Measurements from ENCODE around the gene C3. TPM values are rescaled to one million over a fixed set of nuclear protein-coding genes. Genes with fewer than 3 reads are reported as not detected.
"Not testable (repeated sequence)": the region's sequence is repeated elsewhere in the genome, so short reads cannot be mapped to it uniquely, and the experiment has no call there.

C3 gene
- total and polyA plus RNA-seq, 2 donors = 38.9 to 1,354 TPM

GRCh38 chr19:6709549-6709948, 10.9 kb downstream of the C3 start:
- H3K4me1 ChIP-seq (ENCODE audit: insufficient read depth) = no peaks in the 10 kb centered on the region
- H3K36me3 ChIP-seq (ENCODE audit: insufficient read depth) = no peaks in the 10 kb centered on the region
- no peak overlapping the region for H3K27ac ChIP-seq (ENCODE audit: low read depth)
- H3K4me3 ChIP-seq (ENCODE audit: low read depth, low read length) = no peak overlapping the region
- no peak for DNase-seq (ENCODE audit: extremely low spot score)
- 45% methylated on average over 14 of the region's 14 CpGs for WGBS

DNA sequence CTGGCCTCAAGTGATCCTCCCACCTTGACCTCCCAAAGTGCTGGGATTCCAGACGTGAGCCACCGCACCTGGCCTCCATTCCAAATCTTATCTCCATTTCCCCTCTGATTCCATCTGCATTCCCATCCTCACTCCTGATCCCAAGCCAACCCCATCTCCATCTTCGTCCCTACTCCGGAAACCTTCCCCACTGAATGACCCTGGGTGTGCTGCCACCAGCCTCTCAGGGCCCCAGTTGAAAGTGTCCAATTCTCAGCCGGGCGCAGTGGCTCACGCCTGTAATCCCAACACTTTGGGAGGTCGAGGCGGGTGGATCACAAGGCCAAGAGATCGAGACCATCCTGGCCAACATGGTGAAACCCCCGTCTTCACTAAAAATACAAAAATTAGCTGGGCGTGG, 11.5 kb downstream of the C3 start:
- not testable (repeated sequence) for H3K36me3 ChIP-seq (ENCODE audit: insufficient read depth); H3K4me1 ChIP-seq (ENCODE audit: insufficient read depth); DNase-seq (ENCODE audit: extremely low spot score); H3K27ac ChIP-seq (ENCODE audit: low read depth); H3K4me3 ChIP-seq (ENCODE audit: low read depth, low read length)
- 85% methylated on average over 12 of the region's 12 CpGs for WGBS

GRCh38 chr19:6708346-6708745, 12.1 kb downstream of the C3 start:
- H3K4me3 ChIP-seq (ENCODE audit: low read depth, low read length) = no peak overlapping the region
- H3K27ac ChIP-seq (ENCODE audit: low read depth) = no peak overlapping the region
- no peaks in the 10 kb centered on the region for H3K4me1 ChIP-seq (ENCODE audit: insufficient read depth)
- no peak for DNase-seq (ENCODE audit: extremely low spot score)
- 84% methylated on average over 3 of the region's 3 CpGs for WGBS
- H3K36me3 ChIP-seq (ENCODE audit: insufficient read depth) = no peaks in the 10 kb centered on the region

GRCh38 chr19:6707658-6708018, 12.8 kb downstream of the C3 start:
- no peak for DNase-seq (ENCODE audit: extremely low spot score)
- no peak overlapping the region for H3K27ac ChIP-seq (ENCODE audit: low read depth)
- no peak overlapping the region for H3K4me3 ChIP-seq (ENCODE audit: low read depth, low read length)
- no peaks in the 10 kb centered on the region for H3K4me1 ChIP-seq (ENCODE audit: insufficient read depth)
- H3K36me3 ChIP-seq (ENCODE audit: insufficient read depth) = no peaks in the 10 kb centered on the region
- 72% methylated on average over 16 of the region's 16 CpGs for WGBS

GRCh38 chr19:6707011-6707657, 13.3 kb downstream of the C3 start:
- DNase-seq (ENCODE audit: extremely low spot score) = no peak
- 82% methylated on average over 44 of the region's 44 CpGs for WGBS

DNA sequence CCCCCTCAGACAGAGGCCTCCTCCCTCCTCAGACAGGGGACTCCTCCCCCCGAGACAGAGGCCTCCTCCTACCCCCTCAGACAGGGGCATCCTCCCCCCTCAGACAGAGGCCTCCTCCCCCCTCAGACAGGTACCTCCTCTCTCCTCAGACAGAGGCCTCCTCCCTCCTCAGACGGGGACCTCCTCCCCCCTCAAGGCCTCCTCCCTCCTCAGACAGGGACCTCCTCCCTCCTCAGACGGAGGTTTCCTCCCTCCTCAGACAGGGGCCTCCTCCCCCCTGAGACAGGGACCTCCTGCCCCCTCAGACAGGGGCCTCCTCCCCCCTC, 13.9 kb downstream of the C3 start:
- Histone ChIP-seq H3K4me3 (ENCODE audit: low read depth, low read length) (no peak overlapping the region), H3K4me1 (ENCODE audit: insufficient read depth) (no peaks in the 10 kb centered on the region), H3K36me3 (ENCODE audit: insufficient read depth) (no peaks in the 10 kb centered on the region), H3K27ac (ENCODE audit: low read depth) (no peak overlapping the region)
- 46% methylated on average over 3 of the region's 3 CpGs for WGBS
- no peak for DNase-seq (ENCODE audit: extremely low spot score)

More at GRCh38 chr19:6707011-6707657, 13.3 kb downstream of the C3 start:
- H3K4me3 ChIP-seq (ENCODE audit: low read depth, low read length) = no peak overlapping the region
- no peaks in the 10 kb centered on the region for H3K4me1 ChIP-seq (ENCODE audit: insufficient read depth)
- H3K27ac ChIP-seq (ENCODE audit: low read depth) = no peak overlapping the region
- H3K36me3 ChIP-seq (ENCODE audit: insufficient read depth) = no peaks in the 10 kb centered on the region

DNA sequence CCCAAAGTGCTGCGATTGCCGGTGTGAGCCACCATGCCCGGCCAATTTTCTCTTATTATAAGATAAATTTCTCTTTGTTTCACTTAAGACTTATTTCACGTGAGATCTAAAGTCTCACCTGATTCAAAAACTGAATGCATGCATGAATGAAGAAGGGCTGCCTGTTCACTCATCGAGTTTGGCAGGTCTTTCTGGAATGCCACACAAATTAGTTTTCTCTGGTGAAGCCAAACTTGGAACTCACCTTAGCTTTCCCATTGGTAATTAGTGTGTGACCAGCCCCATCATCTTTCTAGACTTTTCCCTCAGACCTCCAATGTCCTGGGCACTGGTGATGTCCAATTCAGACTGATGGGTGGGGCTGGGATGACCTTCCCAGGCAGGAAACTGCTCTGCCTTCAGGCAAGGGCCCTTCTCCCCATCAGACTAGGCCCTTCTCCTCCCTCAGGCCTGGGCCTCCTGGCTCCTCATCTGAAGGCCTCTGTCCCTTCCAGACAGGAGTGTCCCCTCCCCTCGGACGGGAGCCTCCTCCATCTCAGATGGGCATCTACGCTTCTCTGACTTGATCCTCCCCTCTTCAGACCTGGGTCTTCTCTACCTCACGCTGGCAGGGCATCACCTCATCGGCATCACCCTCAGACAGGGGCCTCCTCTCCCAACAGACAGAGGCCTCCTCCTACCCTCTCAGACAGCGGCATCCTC, 14.4 kb downstream of the C3 start:
- Histone ChIP-seq H3K36me3 (ENCODE audit: insufficient read depth) (no peaks in the 10 kb centered on the region), H3K4me1 (ENCODE audit: insufficient read depth) (no peaks in the 10 kb centered on the region), H3K27ac (ENCODE audit: low read depth) (no peak overlapping the region), H3K4me3 (ENCODE audit: low read depth, low read length) (no peak overlapping the region)
- no peak for DNase-seq (ENCODE audit: extremely low spot score)
- WGBS = 78% methylated on average over 11 of the region's 11 CpGs

DNA sequence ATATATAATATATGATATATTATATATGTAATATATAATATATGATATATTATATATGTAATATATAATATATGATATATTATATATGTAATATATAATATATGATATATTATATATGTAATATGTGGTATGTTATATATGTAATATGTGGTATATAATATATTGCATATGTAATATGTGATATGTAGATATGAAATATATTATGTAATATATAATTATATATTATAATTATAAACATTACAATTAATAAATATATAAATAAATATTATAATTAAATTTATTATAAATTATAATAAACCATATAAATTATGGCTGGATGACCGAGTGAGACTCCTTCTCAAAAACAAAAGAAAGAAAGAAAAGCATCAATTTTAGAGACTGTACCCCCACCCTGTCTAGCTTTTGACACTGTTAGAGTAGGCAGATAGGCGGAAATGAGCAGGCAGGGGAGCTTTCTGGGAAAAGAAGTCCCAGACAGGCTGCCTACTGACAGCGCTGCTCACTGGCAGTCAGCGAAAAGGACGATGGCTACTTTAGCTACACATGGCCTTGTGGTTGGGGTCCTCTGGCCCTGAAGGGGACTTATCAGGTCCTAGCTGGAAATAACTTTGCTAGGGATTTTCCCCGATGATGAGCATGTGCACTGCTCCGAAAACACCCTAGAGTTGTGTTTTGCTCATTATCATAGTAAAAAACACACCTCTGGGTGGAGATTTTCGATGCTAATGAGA, 19.7 kb downstream of the C3 start:
- H3K36me3 ChIP-seq (ENCODE audit: insufficient read depth) = no peaks in the 10 kb centered on the region
- no peak for DNase-seq (ENCODE audit: extremely low spot score)
- WGBS = 87% methylated on average over 8 of the region's 8 CpGs

GRCh38 chr19:6699935-6700334, 20.5 kb downstream of the C3 start:
- no peak for DNase-seq (ENCODE audit: extremely low spot score)
- Histone ChIP-seq H3K27ac (ENCODE audit: low read depth) (no peak overlapping the region), H3K36me3 (ENCODE audit: insufficient read depth) (no peaks in the 10 kb centered on the region), H3K4me3 (ENCODE audit: low read depth, low read length) (no peak overlapping the region), H3K4me1 (ENCODE audit: insufficient read depth) (no peaks in the 10 kb centered on the region)

More for the DNA sequence above, 19.7 kb downstream of the C3 start:
- Histone ChIP-seq H3K4me1 (ENCODE audit: insufficient read depth) (no peaks in the 10 kb centered on the region), H3K27ac (ENCODE audit: low read depth) (no peak overlapping the region), H3K4me3 (ENCODE audit: low read depth, low read length) (no peak overlapping the region)

DNA sequence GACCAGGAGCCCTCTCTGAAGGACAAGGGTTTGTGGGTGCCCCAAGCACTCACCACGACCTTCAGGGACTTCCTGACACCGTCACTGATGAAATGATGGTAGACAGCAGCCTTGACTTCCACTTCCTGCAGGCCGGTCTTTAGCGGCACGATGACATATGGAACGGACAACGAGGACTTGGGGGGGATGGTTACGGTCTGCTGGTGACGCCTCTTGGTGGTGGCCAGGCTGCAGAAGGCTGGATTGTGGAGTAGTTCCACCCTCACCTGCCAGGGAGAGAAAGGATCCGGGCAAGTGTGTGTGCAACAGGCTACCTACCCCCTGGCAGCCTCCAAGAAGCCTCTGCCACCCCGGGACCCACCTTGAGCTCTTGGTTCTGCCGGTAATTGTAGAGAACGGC, 23.2 kb downstream of the C3 start:
- no peak overlapping the region for H3K4me3 ChIP-seq (ENCODE audit: low read depth, low read length)
- 71% methylated on average over 13 of the region's 13 CpGs for WGBS
- no peaks in the 10 kb centered on the region for H3K36me3 ChIP-seq (ENCODE audit: insufficient read depth)
- H3K27ac ChIP-seq (ENCODE audit: low read depth) = no peak overlapping the region
- no peak for DNase-seq (ENCODE audit: extremely low spot score)
- H3K4me1 ChIP-seq (ENCODE audit: insufficient read depth) = no peaks in the 10 kb centered on the region

- H3K4me3 ChIP-seq (ENCODE audit: low read depth, low read length) = no peak overlapping the region
- no peak overlapping the region for H3K27ac ChIP-seq (ENCODE audit: low read depth)
- 77% methylated on average over 18 of the region's 18 CpGs for WGBS
- DNase-seq (ENCODE audit: extremely low spot score) = no peak
- no peaks in the 10 kb centered on the region for H3K4me1 ChIP-seq (ENCODE audit: insufficient read depth)
- H3K36me3 ChIP-seq (ENCODE audit: insufficient read depth) = no peaks in the 10 kb centered on the region
Observed at GRCh38 chr19:6696239-6696820, 24.1 kb downstream of the C3 start.

- H3K4me1 ChIP-seq (ENCODE audit: insufficient read depth) = no peaks in the 10 kb centered on the region
- no peak for DNase-seq (ENCODE audit: extremely low spot score)
- no peaks in the 10 kb centered on the region for H3K36me3 ChIP-seq (ENCODE audit: insufficient read depth)
- 93% methylated on average over 25 of the region's 25 CpGs for whole genome bisulfite sequencing
- no peak overlapping the region for H3K27ac ChIP-seq (ENCODE audit: low read depth)
- no peak overlapping the region for H3K4me3 ChIP-seq (ENCODE audit: low read depth, low read length)
Observed at GRCh38 chr19:6694147-6694815, 26.2 kb downstream of the C3 start.

DNA sequence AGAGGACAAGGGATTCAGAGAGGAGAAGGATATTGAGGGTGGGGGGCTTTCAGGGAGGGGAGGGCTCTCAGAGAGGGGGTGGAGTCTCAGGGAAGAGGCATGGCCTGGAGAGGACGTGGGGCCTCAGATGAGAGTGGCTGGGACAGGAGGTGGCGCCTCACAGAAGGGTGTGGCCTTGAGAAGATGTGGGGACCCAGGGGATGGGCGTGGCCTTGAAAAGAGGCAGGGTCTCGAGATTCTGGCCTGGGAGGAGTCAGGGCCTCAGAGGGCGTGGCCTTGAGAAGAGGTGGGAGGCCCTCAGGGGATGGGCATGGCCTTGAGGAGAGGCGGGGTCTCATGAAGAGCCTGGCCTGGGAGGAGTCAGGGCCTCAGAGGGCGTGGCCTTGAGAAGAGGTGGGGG, 26.8 kb downstream of the C3 start:
- DNase-seq (ENCODE audit: extremely low spot score) = no peak
- Histone ChIP-seq H3K36me3 (ENCODE audit: insufficient read depth) (no peaks in the 10 kb centered on the region), H3K4me1 (ENCODE audit: insufficient read depth) (no peaks in the 10 kb centered on the region), H3K27ac (ENCODE audit: low read depth) (no peak overlapping the region), H3K4me3 (ENCODE audit: low read depth, low read length) (no peak overlapping the region)
- 82% methylated on average over 6 of the region's 7 CpGs for WGBS

Data from urinary bladder (tissue), 4 donors.